Neutrophil (primary cell): ENCODE data around the gene ISG15.

Experiments
- H3K27ac ChIP-seq: fragments of 200-600 bp; sonication (generic); 2 replicates; pipeline ENCODE4 v1.5.1; 2016; ENCODE audit warnings: mild to moderate bottlenecking, moderate library complexity
- H3K27me3 ChIP-seq: fragments of 200-600 bp; sonication (generic); 2 replicates; pipeline ENCODE4 v1.6.0; 2016; ENCODE audit warnings: mild to moderate bottlenecking
- H3K36me3 ChIP-seq: fragments of 200-600 bp; sonication (generic); 2 replicates; pipeline ENCODE4 v1.5.1; 2017
- H3K4me1 ChIP-seq, 2 experiments: fragments of 200-600 bp in 1 of 2; sonication (generic) in 1 of 2; 1 replicate in 1 of 2; 2 replicates in 1 of 2; pipeline versions ENCODE4 v1.5.1 to v1.6.1; 2013 to 2016; ENCODE audit warnings: low read depth in 1 of 2, low read length in 1 of 2, mild to moderate bottlenecking in 1 of 2, moderate library complexity in 1 of 2; ENCODE audit not compliant: control insufficient read depth in 1 of 2, insufficient read depth in 1 of 2
- H3K4me3 ChIP-seq, 2 experiments: fragments of 200-600 bp in 1 of 2; sonication (generic) in 1 of 2; 1 replicate in 1 of 2; 2 replicates in 1 of 2; pipeline ENCODE4 v1.5.1; 2013 to 2016; ENCODE audit warnings: low read depth in 1 of 2, low read length in 1 of 2, mild to moderate bottlenecking in 1 of 2, moderate library complexity in 1 of 2
- H3K9me3 ChIP-seq: fragments of 200-600 bp; sonication (generic); 2 replicates; pipeline ENCODE4 v1.5.1; 2016
- TF ChIP-seq, protein P1 (sequence below): fragments of 200-600 bp; sonication (generic); IDR thresholded peaks from 2 replicates; pipeline ENCODE4 v1.5.1; 2016; ENCODE audit warnings: antibody characterized with exemption

The ISG15 gene

DNA sequence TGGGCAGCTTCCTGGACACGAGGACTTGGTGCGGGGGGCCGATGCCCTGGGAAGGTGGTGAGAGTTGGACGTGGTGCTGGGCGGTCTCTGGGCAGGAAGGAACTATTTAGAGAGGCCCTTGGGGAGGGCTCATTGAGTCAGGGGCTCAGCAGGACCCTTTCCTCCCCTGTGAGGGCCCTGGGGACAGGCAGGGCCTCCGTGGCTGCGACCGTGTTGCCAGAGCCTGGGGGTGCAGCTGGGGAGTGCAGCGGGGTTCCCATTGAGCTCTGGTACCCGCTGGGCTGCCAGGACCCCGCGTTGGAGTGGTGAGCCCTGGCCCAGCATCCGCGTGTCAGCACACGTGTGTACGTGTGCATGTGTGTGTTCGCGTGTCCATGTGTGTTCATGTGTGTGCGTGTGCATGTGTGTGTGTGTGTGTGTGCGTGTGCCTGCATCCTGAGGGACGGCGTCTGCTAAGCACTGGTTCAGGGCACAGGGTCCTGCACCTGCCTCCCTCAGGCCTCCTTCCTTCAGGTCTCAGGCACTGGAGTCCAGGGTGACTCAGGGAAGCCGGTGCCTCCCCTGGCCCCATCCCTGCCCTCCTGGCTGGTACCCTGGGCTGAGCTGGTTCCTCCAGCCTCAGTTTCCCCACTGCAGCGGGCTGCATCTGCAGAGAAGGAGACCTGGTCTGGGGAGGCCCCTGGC is 50.1 kb downstream of the ISG15 start:
- no peak overlapping the region for H3K4me3 ChIP-seq
- peaks cover 97% of the 10 kb centered on the region for H3K27me3 ChIP-seq
- H3K27ac ChIP-seq = no peak overlapping the region
- H3K36me3 ChIP-seq = no peaks in the 10 kb centered on the region
- no peaks in the 10 kb centered on the region for H3K9me3 ChIP-seq
- H3K4me1 ChIP-seq = peaks cover 6 to 12% of the 10 kb centered on the region in 2 experiments
- TF ChIP-seq, protein P1, sequence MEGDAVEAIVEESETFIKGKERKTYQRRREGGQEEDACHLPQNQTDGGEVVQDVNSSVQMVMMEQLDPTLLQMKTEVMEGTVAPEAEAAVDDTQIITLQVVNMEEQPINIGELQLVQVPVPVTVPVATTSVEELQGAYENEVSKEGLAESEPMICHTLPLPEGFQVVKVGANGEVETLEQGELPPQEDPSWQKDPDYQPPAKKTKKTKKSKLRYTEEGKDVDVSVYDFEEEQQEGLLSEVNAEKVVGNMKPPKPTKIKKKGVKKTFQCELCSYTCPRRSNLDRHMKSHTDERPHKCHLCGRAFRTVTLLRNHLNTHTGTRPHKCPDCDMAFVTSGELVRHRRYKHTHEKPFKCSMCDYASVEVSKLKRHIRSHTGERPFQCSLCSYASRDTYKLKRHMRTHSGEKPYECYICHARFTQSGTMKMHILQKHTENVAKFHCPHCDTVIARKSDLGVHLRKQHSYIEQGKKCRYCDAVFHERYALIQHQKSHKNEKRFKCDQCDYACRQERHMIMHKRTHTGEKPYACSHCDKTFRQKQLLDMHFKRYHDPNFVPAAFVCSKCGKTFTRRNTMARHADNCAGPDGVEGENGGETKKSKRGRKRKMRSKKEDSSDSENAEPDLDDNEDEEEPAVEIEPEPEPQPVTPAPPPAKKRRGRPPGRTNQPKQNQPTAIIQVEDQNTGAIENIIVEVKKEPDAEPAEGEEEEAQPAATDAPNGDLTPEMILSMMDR = no peak
